Neural cell (in vitro differentiated cells): ENCODE measurements around the gene VPS54. TPM values are rescaled to one million over a fixed set of nuclear protein-coding genes. Genes with fewer than 3 reads are reported as not detected.
"Not testable (repeated sequence)": the region's sequence is repeated elsewhere in the genome, so short reads cannot be mapped to it uniquely, and the experiment has no call there.

Experiments used
- H2AFZ ChIP-seq: fragments of 200-600, 300-800 bp; sonication (generic), shearing (Covaris generic); 2 replicates; pipeline ENCODE4 v1.6.0; 2014; ENCODE audit warnings: low read depth, mild to moderate bottlenecking, antibody characterized with exemption, low read length, moderate library complexity
- H3F3A ChIP-seq: fragments of 200-600 bp; shearing (Covaris generic); 2 replicates; pipeline ENCODE4 v1.6.1; 2016; ENCODE audit warnings: mild to moderate bottlenecking, moderate library complexity, mixed read lengths, antibody characterized with exemption, low read length; ENCODE audit not compliant: insufficient read depth, poor library complexity, severe bottlenecking
- H3K27ac ChIP-seq: fragments of 200-600, 300-800 bp; sonication (generic), shearing (Covaris generic); 2 replicates; pipeline ENCODE4 v1.5.1; 2014; ENCODE audit warnings: mild to moderate bottlenecking, low read length, moderate library complexity
- H3K27me3 ChIP-seq: fragments of 300-800, 200-600 bp; sonication (generic), shearing (Covaris generic); 2 replicates; pipeline ENCODE4 v1.6.0; 2014; ENCODE audit warnings: mild to moderate bottlenecking, low read depth, low read length, moderate library complexity; ENCODE audit not compliant: insufficient read depth
- H3K36me3 ChIP-seq: fragments of 300-800, 200-600 bp; sonication (generic), shearing (Covaris generic); 2 replicates; pipeline ENCODE4 v1.5.1; 2014; ENCODE audit warnings: mild to moderate bottlenecking, antibody characterized with exemption, low read length, moderate library complexity; ENCODE audit not compliant: insufficient read depth
- H3K4me2 ChIP-seq: fragments of 300-800, 200-600 bp; sonication (generic), shearing (Covaris generic); 2 replicates; pipeline ENCODE4 v1.6.0; 2014; ENCODE audit warnings: mild to moderate bottlenecking, low read length
- H3K4me3 ChIP-seq: fragments of 300-800, 200-600 bp; sonication (generic), shearing (Covaris generic); 2 replicates; pipeline ENCODE4 v1.5.1; 2014; ENCODE audit warnings: mild to moderate bottlenecking, low read length, moderate library complexity
- H3K79me2 ChIP-seq: fragments of 200-600 bp; shearing (Covaris generic); replicated peaks from 2 replicates; pipeline ENCODE4 v1.6.0; 2014; ENCODE audit warnings: mild to moderate bottlenecking, low read length, moderate library complexity; ENCODE audit not compliant: insufficient read depth
- H3K9ac ChIP-seq: fragments of 300-800, 200-600 bp; sonication (generic), shearing (Covaris generic); 2 replicates; pipeline ENCODE4 v1.6.1; 2016; ENCODE audit warnings: mild to moderate bottlenecking, low read length, mixed read lengths
- H3K9me2 ChIP-seq: fragments of 200-600 bp; shearing (Covaris generic); 2 replicates; pipeline ENCODE4 v1.6.1; 2016; ENCODE audit warnings: mild to moderate bottlenecking, low read length, mixed read lengths; ENCODE audit not compliant: insufficient read depth
- H3K9me3 ChIP-seq: fragments of 200-600, 300-800 bp; sonication (generic), shearing (Covaris generic); 2 replicates; pipeline ENCODE4 v1.6.1; 2016; ENCODE audit warnings: mild to moderate bottlenecking, mixed run types, low read length, moderate library complexity, mixed read lengths
- H4K20me1 ChIP-seq: fragments of 200-600 bp; shearing (Covaris generic); 2 replicates; pipeline ENCODE4 v1.6.1; 2016; ENCODE audit warnings: mild to moderate bottlenecking, mixed run types; ENCODE audit not compliant: insufficient read depth
- CTCF ChIP-seq: fragments of 450-650 bp; IDR thresholded peaks from 2 replicates; pipeline ENCODE4 v1.5.1; 2014; ENCODE audit warnings: antibody characterized with exemption, mild to moderate bottlenecking, moderate library complexity; ENCODE audit not compliant: poor library complexity, severe bottlenecking
- EP300 ChIP-seq: fragments of 450-650 bp; conservative IDR thresholded peaks from 2 replicates; pipeline ENCODE4 v1.6.1; 2014; ENCODE audit warnings: antibody characterized with exemption, mild to moderate bottlenecking, moderate library complexity; ENCODE audit not compliant: poor library complexity, severe bottlenecking
- EZH2 ChIP-seq: fragments of 200-600, 300-800 bp; shearing (Covaris generic), sonication (generic); IDR thresholded peaks from 2 replicates; pipeline ENCODE4 v1.6.1; 2014; ENCODE audit warnings: antibody characterized with exemption, low read length, borderline replicate concordance, mild to moderate bottlenecking; ENCODE audit not compliant: insufficient read depth, poor library complexity, severe bottlenecking
- MXI1 ChIP-seq: fragments of 450-650 bp; conservative IDR thresholded peaks from 2 replicates; pipeline ENCODE4 v1.6.1; 2014; ENCODE audit warnings: antibody characterized with exemption, mild to moderate bottlenecking; ENCODE audit not compliant: poor library complexity, severe bottlenecking
- POLR2AphosphoS5 ChIP-seq: IDR thresholded peaks from 2 replicates; pipeline ENCODE4 v1.6.1; 2012
- RAD21 ChIP-seq: fragments of 450-650 bp; conservative IDR thresholded peaks from 2 replicates; pipeline ENCODE4 v1.6.1; 2014; ENCODE audit warnings: antibody characterized with exemption, mild to moderate bottlenecking, moderate library complexity
- REST ChIP-seq: IDR thresholded peaks from 2 replicates; pipeline ENCODE4 v1.6.1; 2012; ENCODE audit warnings: borderline replicate concordance
- SMC3 ChIP-seq: fragments of 450-650 bp; conservative IDR thresholded peaks from 2 replicates; pipeline ENCODE4 v1.6.1; 2014; ENCODE audit warnings: antibody characterized with exemption, mild to moderate bottlenecking, moderate library complexity; ENCODE audit not compliant: poor library complexity
- TAF1 ChIP-seq: IDR thresholded peaks from 2 replicates; pipeline ENCODE4 v1.6.1; 2012; ENCODE audit warnings: low read depth
- polyA plus RNA-seq: library from polyadenylated mRNA; depleted of rRNA; stranded (reverse); fragments of >200 nt; gene quantifications from 2 replicates; pipeline ENCODE4 v1.2.3, GENCODE V29; 2014

The VPS54 gene
- polyA plus RNA-seq, 1 donor from 2014 or later: 34.2 TPM

GRCh38 chr2:63932104-63932503 is 87.1 kb downstream of the VPS54 start:
- not testable (repeated sequence) for H3K27me3 ChIP-seq, H3K9me3 ChIP-seq, H3K4me2 ChIP-seq, H3F3A ChIP-seq, H3K36me3 ChIP-seq, H2AFZ ChIP-seq, H3K27ac ChIP-seq, H4K20me1 ChIP-seq, H3K9ac ChIP-seq, H3K79me2 ChIP-seq, H3K9me2 ChIP-seq, H3K4me3 ChIP-seq

- H3K9me2 ChIP-seq: no peaks in the 10 kb centered on the region
- H2AFZ ChIP-seq: no peak overlapping the region
- H3K27me3 ChIP-seq: no peaks in the 10 kb centered on the region
- no peaks in the 10 kb centered on the region for H3K36me3 ChIP-seq
- H3K4me2 ChIP-seq: no peak overlapping the region
- H3K27ac ChIP-seq: no peak overlapping the region
- H3K79me2 ChIP-seq: no peaks in the 10 kb centered on the region
- H3K9ac ChIP-seq: no peak overlapping the region
- no peaks in the 10 kb centered on the region for H4K20me1 ChIP-seq
- TF ChIP-seq MXI1 (no peak), SMC3 (no peak), POLR2AphosphoS5 (no peak), TAF1 (no peak), EP300 (no peak), RAD21 (no peak), CTCF (no peak), EZH2 (no peak), REST (no peak)
- H3K4me3 ChIP-seq: no peak overlapping the region
- no peaks in the 10 kb centered on the region for H3F3A ChIP-seq
- H3K9me3 ChIP-seq: no peaks in the 10 kb centered on the region
Observed at GRCh38 chr2:63926815-63927214, 92.4 kb downstream of the VPS54 start.

- no peaks in the 10 kb centered on the region for H4K20me1 ChIP-seq
- no peak overlapping the region for H3K4me2 ChIP-seq
- H3K79me2 ChIP-seq: no peaks in the 10 kb centered on the region
- H3K9me2 ChIP-seq: no peaks in the 10 kb centered on the region
- no peaks in the 10 kb centered on the region for H3K27me3 ChIP-seq
- H3K27ac ChIP-seq: no peak overlapping the region
- H3K36me3 ChIP-seq: peaks cover 6% of the 10 kb centered on the region
- no peaks in the 10 kb centered on the region for H3K9me3 ChIP-seq
- H3K9ac ChIP-seq: no peak overlapping the region
- H3F3A ChIP-seq: no peaks in the 10 kb centered on the region
- TF ChIP-seq SMC3 (no peak), POLR2AphosphoS5 (no peak), TAF1 (no peak), EP300 (no peak), CTCF (no peak), EZH2 (no peak), RAD21 (no peak), REST (no peak), MXI1 (no peak)
- H3K4me3 ChIP-seq: no peak overlapping the region
- H2AFZ ChIP-seq: no peak overlapping the region
Observed at GRCh38 chr2:63914311-63914710, 104.9 kb downstream of the VPS54 start.
